ENCODE results near the gene TBCD. TPM values are rescaled to one million over a fixed set of nuclear protein-coding genes. Genes with fewer than 3 reads are reported as not detected.
"Not testable (repeated sequence)": the region's sequence is repeated elsewhere in the genome, so short reads cannot be mapped to it uniquely, and the experiment has no call there.

The TBCD gene
- total RNA-seq, 3 donors from 2014 or later = 45.4 to 65.9 (median 53.3) TPM

DNA sequence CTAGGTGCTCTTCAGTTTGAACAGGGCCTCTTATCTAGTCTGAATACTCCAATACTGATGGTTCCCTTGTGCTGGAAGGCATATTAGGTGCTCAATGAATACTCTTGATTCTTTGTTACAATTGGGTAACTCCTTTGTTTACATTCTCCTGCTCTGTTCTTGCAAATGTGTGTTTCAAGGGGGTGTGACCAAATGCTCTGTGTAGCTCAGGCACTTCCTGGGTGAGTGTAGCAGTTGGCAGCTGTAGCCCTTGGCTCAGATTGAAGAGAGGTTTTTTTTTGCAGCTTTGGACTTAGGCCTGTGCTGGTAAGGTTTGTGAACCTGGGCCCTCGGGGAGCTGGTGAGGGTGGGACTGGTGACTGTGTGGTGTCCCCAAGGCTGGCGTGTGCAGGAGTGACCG is 20.2 kb downstream of the TBCD start:
- Histone ChIP-seq H3K27me3 (no peaks in the 10 kb centered on the region), H3K9me3 (no peaks in the 10 kb centered on the region), H3K27ac (peak overlapping the region; percentile 7 to 61), H3K4me3 (no peak overlapping the region), H3K4me1 (no peaks in the 10 kb centered on the region), H3K36me3 (no peaks in the 10 kb centered on the region)
- intact Hi-C loops (cut with DNase I; ENCODE audit: low total_unique reads) = no loop called here
- TF ChIP-seq POLR2AphosphoS5 (IDR thresholded peaks at IDR 0.05) (no peak), POLR2A (IDR thresholded peaks at IDR 0.05) (no peak)
- TF ChIP-seq, protein P1, sequence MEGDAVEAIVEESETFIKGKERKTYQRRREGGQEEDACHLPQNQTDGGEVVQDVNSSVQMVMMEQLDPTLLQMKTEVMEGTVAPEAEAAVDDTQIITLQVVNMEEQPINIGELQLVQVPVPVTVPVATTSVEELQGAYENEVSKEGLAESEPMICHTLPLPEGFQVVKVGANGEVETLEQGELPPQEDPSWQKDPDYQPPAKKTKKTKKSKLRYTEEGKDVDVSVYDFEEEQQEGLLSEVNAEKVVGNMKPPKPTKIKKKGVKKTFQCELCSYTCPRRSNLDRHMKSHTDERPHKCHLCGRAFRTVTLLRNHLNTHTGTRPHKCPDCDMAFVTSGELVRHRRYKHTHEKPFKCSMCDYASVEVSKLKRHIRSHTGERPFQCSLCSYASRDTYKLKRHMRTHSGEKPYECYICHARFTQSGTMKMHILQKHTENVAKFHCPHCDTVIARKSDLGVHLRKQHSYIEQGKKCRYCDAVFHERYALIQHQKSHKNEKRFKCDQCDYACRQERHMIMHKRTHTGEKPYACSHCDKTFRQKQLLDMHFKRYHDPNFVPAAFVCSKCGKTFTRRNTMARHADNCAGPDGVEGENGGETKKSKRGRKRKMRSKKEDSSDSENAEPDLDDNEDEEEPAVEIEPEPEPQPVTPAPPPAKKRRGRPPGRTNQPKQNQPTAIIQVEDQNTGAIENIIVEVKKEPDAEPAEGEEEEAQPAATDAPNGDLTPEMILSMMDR (IDR thresholded peaks at IDR 0.05) = no peak
- DNase-seq (ENCODE audit: low spot score in 2 of 2) = no peak

DNA sequence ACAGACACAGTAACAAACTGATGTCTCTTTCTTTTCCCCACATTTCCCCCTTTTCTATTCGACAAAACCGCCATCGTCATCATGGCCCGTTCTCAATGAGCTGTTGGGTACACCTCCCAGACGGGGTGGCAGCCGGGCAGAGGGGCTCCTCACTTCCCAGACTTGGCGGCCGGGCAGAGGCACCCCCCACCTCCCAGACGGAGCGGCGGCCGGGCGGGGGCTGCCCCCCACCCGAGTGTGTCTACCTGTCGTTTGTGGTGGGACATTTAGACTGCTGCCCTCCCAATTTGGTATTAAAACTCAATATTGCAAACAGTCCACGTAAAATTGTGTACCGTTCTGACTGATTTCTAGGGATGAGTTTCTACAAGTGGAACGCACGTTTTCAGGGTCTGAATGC is 22.6 kb downstream of the TBCD start:
- not testable (repeated sequence) for H3K9me3 ChIP-seq; H3K4me1 ChIP-seq; H3K27me3 ChIP-seq; DNase-seq (ENCODE audit: low spot score in 2 of 2); H3K27ac ChIP-seq; H3K36me3 ChIP-seq
- peak overlapping the region in 2 of 3 donors; percentile 21 to 24 for H3K4me3 ChIP-seq
- intact Hi-C loops (cut with DNase I; ENCODE audit: low total_unique reads) = loop anchor here (2.0 kb wide), 1 partner anchor 136 kb away; no protein-coding TSS in a partner anchor

DNA sequence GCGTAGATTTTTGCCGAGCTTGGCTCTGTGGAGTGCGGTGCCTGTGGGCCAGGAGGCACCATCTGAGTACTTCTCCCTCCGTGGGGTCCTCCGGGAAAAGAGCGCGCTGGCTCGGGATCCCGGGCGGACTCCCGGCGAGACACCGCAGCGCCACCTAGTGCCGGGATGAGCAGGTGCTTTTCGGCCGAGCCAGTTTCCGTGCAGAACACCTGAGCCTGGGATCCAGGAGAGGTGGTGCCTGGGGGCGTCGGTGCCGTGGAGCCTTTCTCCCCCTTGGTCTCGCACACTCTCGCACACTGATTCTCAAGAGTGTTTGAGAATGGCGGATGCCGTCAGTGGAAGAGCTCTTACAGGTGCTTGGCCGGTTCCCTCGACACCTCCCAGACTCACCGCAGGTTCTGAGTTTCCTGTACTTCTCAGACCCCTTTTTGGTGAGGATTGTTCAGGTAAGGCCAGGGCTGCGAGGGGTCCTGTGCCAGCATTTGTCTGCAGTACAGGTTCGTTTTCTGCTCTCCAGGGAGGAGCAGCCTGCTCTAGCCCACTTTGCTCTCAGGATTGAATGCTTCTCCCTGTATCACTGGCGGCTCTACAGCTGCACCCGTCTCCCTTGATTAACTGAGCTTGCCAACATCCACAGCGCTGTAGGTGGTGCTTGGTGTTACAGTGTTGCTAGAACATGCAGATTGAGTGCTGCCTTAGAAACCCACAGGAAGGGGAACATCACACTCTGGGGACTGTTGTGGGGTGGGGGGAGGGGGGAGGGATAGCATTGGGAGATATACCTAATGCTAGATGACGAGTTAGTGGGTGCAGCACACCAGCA is 23.3 kb downstream of the TBCD start:
- no peak overlapping the region for H3K27ac ChIP-seq
- H3K9me3 ChIP-seq = no peaks in the 10 kb centered on the region
- H3K4me3 ChIP-seq = peak overlapping the region in 2 of 3 donors; percentile 21 to 24
- no peaks in the 10 kb centered on the region for H3K27me3 ChIP-seq
- peak in 1 of 2 donors; percentile 83 for DNase-seq (ENCODE audit: low spot score in 2 of 2)
- TF ChIP-seq POLR2A (IDR thresholded peaks at IDR 0.05) (no peak), POLR2AphosphoS5 (IDR thresholded peaks at IDR 0.05) (peak in 1 of 3 donors; percentile 26)
- TF ChIP-seq, protein P1 (IDR thresholded peaks at IDR 0.05) = peak; percentile 81 to 87 (median 86)
- intact Hi-C loops (cut with DNase I; ENCODE audit: low total_unique reads) = loop anchor here (2.0 kb wide), 1 partner anchor 136 kb away; no protein-coding TSS in a partner anchor
- no peaks in the 10 kb centered on the region for H3K36me3 ChIP-seq
- H3K4me1 ChIP-seq = no peaks in the 10 kb centered on the region

DNA sequence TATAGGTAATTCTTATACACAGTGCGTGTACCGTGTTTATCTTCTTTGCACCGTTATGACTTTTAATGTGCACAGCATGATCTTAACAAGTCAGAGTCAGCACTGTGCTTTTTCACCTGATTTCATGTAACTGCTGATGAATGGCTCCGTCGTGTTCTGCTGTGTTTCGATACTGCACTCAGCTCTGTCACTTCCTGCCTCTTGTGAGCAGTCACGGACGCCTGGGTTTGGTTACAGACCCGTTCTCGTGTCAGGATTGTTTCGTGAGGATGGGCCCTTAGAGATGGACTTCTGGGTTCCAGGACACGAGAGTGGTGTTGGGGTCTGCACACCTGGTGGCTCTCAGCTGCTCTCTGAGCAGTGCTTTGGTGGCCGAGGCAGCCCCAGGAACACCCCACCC is 24.6 kb downstream of the TBCD start:
- Histone ChIP-seq H3K4me3 (no peak overlapping the region), H3K36me3 (no peaks in the 10 kb centered on the region), H3K27me3 (no peaks in the 10 kb centered on the region), H3K9me3 (no peaks in the 10 kb centered on the region), H3K4me1 (no peaks in the 10 kb centered on the region), H3K27ac (no peak overlapping the region)
- no peak for DNase-seq (ENCODE audit: low spot score in 2 of 2)
- intact Hi-C loops (cut with DNase I; ENCODE audit: low total_unique reads) = no loop called here
- TF ChIP-seq POLR2A (IDR thresholded peaks at IDR 0.05) (no peak), POLR2AphosphoS5 (IDR thresholded peaks at IDR 0.05) (no peak)
- TF ChIP-seq, protein P1 (IDR thresholded peaks at IDR 0.05) = no peak

DNA sequence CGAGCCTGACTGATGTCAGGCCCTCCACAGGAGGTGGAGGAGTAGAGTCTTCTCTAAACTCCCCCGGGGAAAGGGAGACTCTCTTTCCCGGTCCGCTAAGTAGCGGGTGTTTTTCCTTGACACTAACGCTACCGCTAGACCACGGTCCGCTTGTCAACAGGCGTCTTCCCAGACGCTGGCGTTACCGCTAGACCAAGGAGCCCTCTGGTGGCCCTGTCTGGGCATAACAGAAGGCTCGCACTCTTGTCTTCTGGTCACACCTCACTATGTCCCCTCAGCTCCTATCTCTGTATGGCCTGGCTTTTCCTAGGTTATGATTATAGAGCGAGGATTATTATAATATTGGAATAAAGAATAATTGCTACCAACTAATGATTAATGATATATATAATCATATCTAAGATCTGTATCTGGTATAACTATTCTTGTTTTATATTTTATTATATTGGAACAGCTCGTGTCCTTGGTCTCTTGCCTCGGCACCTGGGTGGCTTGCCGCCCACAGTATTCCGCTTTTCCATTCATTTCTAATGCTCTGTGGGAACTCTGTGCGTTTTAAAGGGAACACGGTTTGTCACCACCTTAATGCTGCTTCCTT is 26.0 kb downstream of the TBCD start:
- intact Hi-C loops (cut with DNase I; ENCODE audit: low total_unique reads) = not testable (repeated sequence)

More for the DNA sequence above, 26.0 kb downstream of the TBCD start:
- not testable (repeated sequence) for H3K36me3 ChIP-seq; H3K4me1 ChIP-seq; DNase-seq (ENCODE audit: low spot score in 2 of 2); H3K4me3 ChIP-seq; H3K9me3 ChIP-seq; H3K27me3 ChIP-seq; H3K27ac ChIP-seq
- TF ChIP-seq, protein P1 (IDR thresholded peaks at IDR 0.05) = peak in 2 of 3 donors; percentile 17 to 22

All from breast epithelium (tissue), 4 donors.